Inflammatory macrophage (primary cell): ENCODE measurements around the gene SNX13.
"Not testable (repeated sequence)": the region's sequence is repeated elsewhere in the genome, so short reads cannot be mapped to it uniquely, and the experiment has no call there.

Experiments
- DNase-seq, 2 donors: peaks; one replicate each; pipeline ENCODE4 v3.0.0-alpha.2; 2020 to 2022

SNX13 gene

DNA sequence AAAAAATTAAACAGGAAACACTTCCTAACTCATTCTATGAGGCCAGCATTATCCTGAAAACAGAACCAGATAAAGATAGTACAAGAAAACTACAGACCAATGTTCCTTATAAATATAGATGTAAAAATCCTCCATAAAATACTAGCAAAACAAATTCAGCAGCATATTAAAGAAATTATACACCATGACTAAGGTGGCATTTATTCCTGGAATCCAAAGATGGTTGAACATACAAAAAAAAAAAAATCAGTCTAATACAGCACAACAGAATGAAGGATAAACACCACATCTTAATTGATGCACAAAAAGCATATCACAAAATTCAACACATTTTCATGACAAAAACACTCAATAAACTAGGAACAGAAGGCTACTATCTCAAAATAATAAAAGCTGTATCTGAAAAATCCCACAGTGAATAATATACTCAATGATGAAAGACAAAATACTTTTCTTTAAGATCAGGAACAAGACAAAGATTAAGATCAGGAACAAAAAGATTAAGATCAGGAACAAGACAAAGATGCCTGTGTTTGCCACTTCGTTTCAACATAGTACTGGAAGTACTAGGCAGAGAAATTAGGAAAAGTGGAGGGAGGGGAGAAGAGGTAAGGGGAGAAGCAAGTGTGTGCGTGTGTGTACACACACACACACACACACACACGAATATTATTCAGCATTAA lies 95.6 kb downstream of the SNX13 start:
- no peak for DNase-seq

DNA sequence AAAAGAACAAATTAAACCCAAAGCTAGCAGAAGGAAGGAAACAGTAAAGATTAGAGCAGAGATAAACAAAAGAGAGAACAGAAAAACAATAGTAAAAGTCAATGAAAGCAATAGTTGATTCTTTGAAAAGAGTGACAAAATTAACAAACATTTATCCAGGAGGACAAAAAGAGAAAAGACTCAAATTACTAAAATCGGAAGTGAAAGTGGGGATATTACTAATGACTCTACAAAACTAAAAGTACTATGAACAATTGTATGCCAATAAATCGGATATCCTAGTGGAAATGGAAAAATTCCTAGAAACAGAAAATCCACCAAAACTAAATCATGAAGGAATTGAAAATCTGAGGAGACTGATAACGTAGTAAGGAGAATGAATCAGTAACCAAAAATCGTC lies 96.3 kb downstream of the SNX13 start:
- no peak for DNase-seq

DNA sequence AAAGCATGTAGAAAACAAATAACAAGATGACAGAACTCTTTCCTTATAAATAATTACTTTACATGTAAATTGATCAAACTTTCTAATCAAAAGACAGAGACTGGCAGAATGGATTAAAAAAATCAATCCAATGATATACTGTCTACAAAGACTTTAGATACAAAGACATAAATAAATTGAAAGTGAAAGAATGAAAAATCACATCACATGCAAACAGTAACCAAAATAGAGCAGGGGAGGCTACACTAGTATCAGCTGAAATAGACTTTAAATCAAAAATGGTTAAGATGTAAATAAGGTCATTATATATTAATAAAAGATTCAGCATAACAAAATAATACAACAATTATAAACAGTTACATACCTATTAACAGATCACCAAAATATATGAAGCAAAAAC lies 97.3 kb downstream of the SNX13 start:
- no peak for DNase-seq

DNA sequence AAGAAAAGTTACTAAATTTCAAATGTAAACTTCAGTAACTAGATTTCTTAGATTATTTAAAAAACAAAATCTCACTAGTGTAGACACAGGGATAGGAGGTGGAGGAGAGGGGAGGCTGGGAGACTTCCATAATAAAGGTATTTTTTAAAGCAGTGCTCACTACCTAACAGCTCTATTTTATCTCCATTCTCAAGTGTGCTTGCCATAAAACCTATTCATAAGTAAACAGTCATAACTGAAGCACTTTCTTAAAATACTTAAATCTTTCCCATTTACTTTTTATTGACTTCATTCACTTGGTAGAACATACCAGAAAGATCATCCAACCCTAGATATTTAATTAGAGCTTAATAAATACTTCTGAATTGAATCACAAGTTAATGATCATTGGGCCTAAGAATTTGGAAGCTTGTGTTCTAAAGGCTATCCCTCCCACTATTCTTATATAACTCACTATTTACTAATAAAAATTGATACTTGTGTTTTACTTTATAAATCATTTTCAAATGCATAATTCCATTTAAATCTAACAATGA lies 107.4 kb downstream of the SNX13 start:
- DNase-seq = no peak

DNA sequence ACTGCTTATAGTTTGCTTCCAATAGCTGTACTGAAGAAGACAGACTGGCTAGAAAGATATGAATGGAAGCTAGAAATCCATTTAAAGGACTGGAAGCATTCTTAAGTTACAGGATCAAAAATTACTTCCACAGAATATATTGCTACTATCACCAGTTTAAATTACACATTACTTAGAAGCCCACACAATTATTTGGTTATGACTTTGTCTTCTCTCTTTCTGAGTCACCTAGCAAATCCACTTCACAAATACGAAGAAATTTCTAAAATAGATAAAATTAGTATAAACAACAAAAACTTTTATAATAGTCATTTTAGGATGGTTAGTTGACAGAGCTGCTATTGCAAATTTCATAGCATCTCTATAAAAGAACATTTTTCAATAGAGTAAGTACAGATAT lies 108.1 kb downstream of the SNX13 start:
- DNase-seq = no peak

DNA sequence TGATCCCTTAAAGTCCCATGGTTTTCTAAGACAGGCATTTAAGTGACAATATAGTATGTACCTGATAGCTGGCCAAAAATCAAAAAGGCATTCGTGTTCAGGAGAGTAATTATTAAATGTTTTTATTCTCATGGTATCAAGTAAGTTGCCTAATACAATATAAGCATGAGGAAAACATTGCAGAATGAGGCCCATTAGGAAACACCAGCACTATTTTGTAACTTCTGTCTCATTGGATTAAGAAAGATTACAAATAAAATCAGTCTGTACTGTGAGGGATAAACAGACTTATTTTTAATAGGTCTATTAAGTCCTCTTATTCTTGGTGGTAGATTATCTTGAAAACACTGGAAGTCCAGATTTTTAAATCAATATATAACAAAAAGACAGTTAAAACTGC lies 110.1 kb downstream of the SNX13 start:
- DNase-seq = peak; percentile 72 to 93

DNA sequence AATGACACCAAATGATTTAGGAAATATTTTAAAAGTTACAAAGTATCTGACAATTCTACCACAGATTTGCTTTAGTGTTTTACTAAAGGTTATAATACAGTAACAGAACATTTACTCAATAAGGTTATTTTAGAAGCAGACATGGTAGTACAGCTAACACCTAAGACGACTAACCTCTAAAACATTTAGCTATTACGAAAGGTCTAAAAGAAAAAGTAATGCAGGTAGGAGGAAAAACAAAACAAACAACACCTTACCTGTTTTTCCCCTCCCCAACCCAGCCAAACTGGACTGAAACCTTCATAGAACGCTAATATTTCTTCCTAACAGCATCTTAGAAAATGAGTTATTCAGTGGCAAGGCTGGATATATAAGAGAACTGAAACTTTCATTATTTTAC lies 111.3 kb downstream of the SNX13 start:
- no peak for DNase-seq

DNA sequence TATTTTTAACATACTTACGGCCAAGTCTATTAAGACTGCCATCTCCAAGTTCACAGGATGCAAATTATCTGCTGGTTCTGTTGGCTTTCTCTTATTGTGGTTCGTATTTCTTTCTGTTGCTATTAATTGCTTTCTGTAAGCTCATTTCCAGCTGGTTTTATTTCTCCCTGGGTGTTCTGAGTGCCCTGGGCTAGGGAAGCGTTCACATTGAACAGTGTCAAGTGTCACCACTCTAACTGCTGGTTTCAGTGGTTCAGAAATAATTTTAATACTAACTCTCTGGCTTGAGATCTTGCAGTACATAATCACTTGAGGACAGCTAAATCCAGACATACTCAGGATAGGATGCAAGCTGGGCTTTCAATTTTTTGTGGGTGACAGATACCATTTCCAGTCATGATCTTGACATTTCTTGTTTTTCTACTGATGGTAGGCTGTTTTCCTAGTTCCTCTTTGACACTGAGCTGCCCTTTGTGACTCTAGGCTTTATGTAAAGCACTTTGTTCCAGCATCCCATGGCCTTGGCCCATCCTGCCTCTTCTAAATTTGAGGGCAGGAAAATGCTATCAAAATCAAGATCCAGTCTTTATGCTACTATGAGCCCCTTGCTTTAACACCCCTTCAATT lies 117.6 kb downstream of the SNX13 start:
- no peak for DNase-seq

DNA sequence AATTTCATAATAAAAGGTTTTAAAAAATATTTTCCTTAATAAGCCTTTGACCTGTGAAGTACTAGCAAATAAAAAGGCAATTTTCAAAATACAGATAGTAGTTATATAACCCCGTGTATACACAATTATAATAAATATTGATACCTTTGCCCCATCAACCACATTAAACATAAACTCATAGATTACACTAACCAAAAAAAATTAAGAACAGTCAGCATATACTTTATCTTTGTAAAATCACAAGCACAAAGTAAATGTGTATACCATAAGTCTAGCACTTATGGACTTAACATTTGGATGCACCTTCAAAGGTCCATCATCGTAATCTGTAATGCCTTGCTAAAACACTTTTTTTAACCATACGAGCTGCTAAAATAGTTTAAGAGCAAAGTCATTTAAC lies 123.4 kb downstream of the SNX13 start:
- DNase-seq = no peak

DNA sequence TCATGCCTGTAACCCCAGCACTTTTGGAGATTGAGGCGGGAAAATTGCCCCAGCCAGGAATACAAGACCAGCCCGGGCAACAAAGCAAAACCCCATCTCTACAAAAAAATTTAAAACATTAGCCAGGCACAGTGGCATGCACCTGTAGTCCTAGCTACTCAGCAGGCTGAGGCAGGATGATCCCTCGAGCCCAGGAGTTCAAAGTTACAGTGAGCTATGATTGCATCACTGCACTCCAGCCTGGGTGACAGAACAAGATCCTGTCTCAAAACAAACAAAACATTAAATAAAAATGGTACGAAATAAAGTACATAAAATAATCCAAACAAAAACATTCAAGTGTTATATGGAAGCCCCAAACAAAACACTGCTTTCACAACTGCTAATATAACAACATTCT lies 125.0 kb downstream of the SNX13 start:
- DNase-seq = no peak

DNA sequence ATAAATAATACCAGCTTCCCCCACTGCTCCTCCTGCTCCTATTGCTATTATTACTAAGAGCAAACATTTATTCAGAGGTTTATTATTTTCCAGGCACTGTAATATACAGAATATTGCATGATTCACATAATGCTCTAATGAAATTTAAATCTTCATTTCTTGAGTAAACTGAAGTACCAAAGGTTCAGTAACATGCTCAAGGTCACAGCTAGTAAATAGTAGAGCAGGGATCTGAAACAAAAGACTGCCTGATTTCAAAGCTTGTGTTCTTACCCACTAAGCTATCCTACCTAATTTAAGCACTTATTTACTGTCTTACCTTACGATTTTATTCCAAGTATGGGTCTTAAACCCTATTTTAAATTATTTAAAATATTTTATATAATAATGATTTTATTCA lies 126.2 kb downstream of the SNX13 start:
- DNase-seq = no peak

DNA sequence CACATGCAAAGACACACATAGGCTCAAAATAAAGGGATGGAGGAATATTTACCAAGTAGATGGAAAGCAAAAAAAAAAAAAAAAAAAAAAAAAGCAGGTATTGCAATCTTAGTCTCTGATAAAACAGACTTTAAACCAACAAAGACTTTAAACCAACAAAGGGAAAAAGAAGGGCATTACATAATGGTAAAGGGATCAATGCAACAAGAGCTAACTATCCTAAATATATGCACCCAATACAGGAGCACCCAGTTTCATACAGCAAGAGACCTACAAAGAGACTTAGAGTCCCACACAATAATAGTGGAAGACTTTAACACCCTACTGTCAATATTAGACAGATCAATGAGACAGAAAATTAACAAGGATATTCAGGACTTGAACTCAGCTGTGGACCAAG lies 131.1 kb downstream of the SNX13 start:
- not testable (repeated sequence) for DNase-seq

DNA sequence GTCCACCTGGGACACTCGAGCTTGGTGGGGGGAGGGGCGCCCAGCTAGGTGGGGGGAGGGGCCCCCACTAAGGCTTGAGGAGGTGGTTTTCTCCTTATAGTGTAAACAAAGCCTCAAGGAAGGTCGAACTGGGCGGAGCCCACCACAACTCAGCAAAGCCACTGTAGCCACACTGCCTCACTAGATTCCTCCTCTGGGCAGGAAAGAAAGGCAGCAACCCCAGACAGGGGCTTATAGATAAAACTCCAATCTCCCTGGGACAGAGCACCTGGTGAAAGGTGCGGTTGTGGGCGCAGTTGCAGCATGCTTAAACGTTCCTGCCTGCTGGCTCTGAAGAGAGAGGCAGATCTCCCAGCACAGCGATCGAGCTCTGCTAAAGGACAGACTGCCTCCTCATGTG lies 133.1 kb downstream of the SNX13 start:
- no peak for DNase-seq

DNA sequence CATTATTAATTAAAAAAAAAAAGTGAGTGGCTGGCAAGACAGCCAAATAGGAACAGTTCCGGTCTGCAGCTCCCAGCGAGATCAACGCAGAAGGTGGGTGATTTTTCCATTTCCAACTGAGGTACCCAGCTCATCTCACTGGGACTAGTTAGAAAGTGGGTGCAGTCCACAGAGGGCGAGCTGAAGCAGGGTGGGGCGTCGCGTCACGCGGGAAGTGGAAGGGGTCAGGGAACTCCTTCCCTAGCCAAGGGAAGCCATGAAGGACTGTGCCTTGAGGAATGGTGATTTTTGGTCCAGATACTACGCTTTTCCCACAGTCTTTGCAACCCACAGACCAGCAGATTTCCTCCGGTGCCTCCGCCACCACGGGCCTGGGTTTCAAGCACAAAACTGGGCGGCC lies 133.7 kb downstream of the SNX13 start:
- no peak for DNase-seq

DNA sequence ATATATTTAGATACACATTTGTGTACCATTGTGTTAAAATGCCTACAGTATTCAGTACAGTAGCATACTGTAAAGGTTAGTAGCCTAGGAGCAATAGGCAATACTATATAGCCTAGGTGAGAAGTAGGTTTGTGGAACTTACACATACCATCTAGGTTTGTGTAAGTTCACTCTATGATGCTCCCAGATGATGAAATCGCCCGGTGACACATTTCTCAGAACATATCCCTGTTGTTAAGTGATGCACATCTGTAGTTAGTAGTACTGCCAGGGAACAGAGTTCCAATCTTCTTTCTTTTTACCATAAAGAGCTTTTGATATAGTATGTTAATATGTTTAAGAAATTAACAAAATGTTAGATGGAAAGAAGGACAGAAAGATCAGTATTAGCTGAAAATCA lies 138.2 kb downstream of the SNX13 start:
- DNase-seq = no peak

DNA sequence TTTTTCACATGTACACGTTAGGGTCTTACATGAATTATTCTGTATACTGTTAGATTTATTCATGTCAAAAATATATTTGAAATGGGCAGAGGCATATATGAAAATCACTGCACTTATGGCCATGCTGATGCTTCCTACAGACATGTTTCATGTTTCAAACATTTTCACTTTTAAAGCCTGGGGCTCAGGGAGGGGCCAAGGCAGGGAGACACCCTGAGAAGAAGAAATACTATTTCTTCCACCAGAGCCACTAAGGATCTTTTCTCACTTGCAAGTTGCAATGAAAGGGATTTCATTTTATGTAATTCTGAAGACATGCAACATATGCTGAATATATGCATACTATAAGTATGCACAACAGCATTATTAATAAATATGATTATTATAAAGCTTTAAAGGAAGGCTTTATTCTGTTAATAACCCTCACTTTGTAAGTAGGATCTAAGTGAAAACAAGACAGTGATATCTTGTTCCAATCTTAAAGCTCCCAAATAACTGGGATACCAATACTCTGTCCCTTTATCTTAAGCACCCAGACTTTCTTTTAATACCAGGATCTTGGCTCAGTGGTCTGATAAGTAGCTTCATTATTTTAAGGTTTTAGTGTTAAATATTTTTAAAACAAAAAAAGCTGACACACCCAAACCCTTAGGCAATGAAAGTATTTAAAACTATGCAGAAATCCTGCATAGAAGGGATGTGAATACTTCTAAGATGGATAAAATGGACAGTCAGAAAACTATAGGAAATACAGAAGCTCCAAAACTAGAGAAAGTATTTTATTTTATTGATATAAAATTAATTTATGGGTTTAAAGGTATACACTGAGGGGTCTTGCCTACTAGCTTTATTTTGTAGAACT lies 148.0 kb downstream of the SNX13 start:
- no peak for DNase-seq

DNA sequence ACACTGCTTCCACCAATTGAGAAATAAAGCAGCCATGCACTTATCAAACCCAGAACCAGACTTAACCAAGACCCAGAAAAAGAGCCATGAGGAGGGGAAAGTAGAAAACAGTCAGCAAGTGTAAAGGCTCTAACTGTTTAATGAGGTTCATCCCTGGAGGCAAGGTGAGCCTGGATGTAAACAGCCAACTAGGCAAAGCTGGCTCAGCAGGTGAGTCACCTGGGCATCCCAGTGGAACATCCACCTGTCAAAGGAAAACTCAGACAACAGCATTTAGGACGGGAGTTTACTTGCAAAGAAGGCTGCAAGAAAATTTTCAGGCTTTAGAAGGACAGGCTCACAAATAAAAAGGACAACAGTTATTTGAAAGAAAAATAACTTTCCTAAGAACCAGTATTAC lies 153.0 kb downstream of the SNX13 start:
- no peak for DNase-seq

DNA sequence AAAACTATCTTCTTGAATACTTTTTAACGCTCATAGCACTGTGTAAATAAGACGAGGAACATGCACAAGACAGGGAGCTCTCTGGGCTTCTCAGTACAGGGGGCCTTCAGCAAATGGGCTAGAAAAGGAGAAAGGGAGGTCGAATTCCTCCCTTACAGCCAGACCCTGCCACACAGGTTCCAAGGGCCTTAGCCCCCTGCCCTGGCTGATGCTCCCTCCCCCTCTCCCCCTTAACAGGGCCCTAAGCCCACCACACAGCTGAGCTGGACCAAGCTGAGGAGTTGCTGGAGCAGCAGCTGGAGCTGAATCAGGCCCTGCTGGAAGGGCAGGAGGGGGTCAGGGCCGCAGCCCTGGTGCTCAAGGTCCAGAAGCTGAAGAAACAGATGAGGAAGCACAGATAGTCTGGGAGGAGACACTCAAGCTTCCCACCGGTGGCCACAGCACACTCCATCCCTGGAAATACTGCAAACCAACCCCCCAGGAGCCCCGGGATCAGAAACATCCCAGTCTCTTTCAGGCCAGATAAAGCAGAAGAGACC lies 153.9 kb downstream of the SNX13 start:
- no peak for DNase-seq

DNA sequence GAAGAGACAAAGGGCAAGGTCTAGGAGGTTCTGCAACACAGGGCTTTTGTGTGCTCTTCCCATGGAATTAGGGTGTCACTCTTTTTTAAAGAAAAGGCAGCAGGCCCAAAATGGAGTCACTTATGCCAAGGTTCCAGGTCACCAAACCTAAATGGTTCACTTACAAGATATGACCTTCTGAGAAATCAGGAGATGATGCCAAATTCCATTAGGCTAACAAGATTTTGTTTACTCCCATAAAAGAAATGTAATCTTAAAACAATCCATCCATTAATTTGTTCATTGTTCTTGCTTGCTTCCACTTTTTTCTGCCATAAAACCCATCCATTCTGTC lies 158.1 kb downstream of the SNX13 start:
- DNase-seq = no peak

DNA sequence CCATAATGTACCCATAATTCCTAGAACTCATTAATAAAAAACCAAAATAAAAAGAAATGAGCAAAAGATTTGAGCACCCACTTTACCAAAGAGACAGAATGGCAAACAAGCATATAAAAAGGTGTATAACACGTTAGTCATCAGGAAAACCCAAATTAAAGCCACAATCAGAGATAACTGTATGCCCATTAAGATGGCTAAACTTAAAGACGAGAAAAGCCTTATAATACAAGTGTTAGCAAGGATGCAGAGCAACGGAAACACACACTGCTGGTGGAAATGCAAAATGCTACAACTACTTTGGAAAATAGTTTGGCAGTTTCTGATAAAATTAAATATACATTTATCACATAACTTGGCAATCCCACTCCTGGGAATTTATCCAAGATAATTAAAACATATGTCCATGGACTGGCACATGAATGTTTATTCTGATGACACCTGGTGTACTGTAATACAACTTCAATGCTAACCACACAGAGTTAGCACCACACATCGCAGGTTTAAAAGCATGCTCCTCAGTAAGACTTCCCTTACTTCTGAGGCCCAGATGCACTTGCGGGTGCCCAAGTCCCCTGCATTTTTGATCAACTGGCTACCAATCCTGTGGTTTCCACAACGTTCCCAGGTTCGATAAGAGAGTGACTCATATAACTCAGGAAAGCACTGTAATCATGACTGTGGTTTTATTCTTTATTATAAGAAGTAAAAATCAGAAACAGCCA lies 158.6 kb downstream of the SNX13 start:
- DNase-seq = no peak

DNA sequence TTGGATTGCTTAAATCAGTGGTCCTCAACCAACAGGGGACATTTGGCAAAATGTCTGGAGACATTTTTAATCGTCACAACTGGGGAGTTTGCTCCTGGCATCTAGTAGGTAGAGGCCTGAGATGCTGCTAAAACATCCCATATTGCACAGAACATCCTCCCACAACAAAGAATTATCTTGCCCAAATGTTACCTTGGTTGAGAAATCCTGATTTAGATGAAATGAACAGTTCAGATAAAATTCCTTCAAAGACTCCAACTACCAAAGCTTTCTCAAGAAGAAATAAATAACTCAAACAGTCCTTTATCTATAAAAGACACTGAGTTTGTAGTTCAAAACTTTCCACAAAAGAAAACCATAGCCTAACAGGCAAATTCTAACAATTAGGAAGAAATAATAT lies 160.9 kb downstream of the SNX13 start:
- no peak for DNase-seq

DNA sequence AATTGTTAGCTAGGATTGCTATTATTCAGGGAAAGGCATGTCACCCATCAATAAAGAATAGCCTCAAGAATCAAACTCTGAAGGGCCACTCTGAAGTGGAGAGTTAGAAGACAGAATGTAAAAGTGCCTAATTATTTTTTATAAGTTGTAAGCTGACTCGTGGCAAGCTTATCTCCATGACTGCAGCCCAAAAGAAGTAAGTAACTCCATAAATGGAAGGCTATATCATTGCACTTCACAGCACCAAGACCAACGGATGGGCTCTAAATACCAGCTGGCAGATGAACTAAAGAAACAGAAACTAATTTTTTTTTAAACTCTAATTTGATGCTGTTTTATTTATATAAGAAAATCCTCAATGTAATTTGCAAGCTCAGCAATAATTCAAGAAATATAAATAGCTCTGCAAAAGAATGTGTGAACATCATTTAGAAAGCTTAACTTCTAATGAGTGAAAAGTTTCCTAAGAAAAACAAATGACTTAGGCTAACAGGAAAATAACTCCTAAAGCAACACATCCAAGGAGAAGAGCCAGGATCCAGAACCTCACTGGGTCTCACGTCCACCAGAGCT lies 165.5 kb downstream of the SNX13 start:
- DNase-seq = no peak
